SK-N-SH (cell line): ENCODE measurements around the gene DDX1. TPM values are rescaled to one million over a fixed set of nuclear protein-coding genes. Genes with fewer than 3 reads are reported as not detected.

ENCODE experiments used
- CTCF ChIA-PET: fragments of 300-600, 350-600 bp; formaldehyde crosslinking; extraction: SDS; loops from one replicate; lab custom pipeline; 2021; lab: Yijun Ruan, JAX
- POLR2A ChIA-PET: fragments of 350-600 bp; sonication (Branson Sonifier 250); formaldehyde crosslinking; extraction: SDS; loops from one replicate; lab custom pipeline; 2020; ENCODE audit warnings: antibody characterized with exemption, inconsistent platforms; lab: Yijun Ruan, JAX
- DNase-seq: peaks from one replicate; pipeline ENCODE4 v3.0.0; 2012
- H2AFZ ChIP-seq: fragments of 200-600 bp; sonication (generic); 2 replicates; pipeline ENCODE4 v1.8.1; 2016; ENCODE audit warnings: antibody characterized with exemption, mild to moderate bottlenecking, low read depth
- H3F3A ChIP-seq: fragments of 200-600 bp; sonication (generic); replicated peaks from 2 replicates; pipeline ENCODE3; 2016; ENCODE audit warnings: antibody characterized with exemption, mild to moderate bottlenecking; ENCODE audit not compliant: insufficient read depth
- H3K27ac ChIP-seq, 2 experiments: fragments of 200-500 bp in 1 of 2; fragments of 200-600 bp in 1 of 2; sonication (Bioruptor generic) in 1 of 2; sonication (generic), shearing (Covaris generic) in 1 of 2; 2 replicates each; pipeline versions ENCODE4 v1.5.1 to v1.6.1; 2014 to 2016; ENCODE audit warnings: low read depth in 2 of 2, inconsistent platforms in 1 of 2, low read length in 1 of 2, mild to moderate bottlenecking in 1 of 2, mixed read lengths in 1 of 2
- H3K27me3 ChIP-seq: fragments of 200-600 bp; sonication (generic), shearing (Covaris generic); 2 replicates; pipeline ENCODE4 v1.6.1; 2016; ENCODE audit warnings: mixed run types; ENCODE audit not compliant: insufficient read depth
- H3K36me3 ChIP-seq, 2 experiments: fragments of 200-500 bp in 1 of 2; fragments of 200-600 bp in 1 of 2; sonication (Bioruptor generic) in 1 of 2; sonication (generic) in 1 of 2; replicated peaks in 1 of 2; 2 replicates each; pipeline versions ENCODE3 to v1.5.1; 2014 to 2016; ENCODE audit warnings: low read length in 1 of 2, mild to moderate bottlenecking in 1 of 2; ENCODE audit not compliant: insufficient read depth in 2 of 2, control insufficient read depth in 1 of 2
- H3K4me1 ChIP-seq, 2 experiments: fragments of 200-500 bp in 1 of 2; fragments of 200-600 bp in 1 of 2; sonication (Bioruptor generic) in 1 of 2; sonication (generic), shearing (Covaris generic) in 1 of 2; 2 replicates each; pipeline versions ENCODE4 v1.5.1 to v1.6.1; 2014 to 2016; ENCODE audit warnings: low read depth in 1 of 2, low read length in 1 of 2, mixed run types in 1 of 2; ENCODE audit not compliant: insufficient read depth in 2 of 2, control insufficient read depth in 1 of 2
- H3K4me2 ChIP-seq: fragments of 200-600 bp; sonication (generic), shearing (Covaris generic); 2 replicates; pipeline ENCODE4 v1.6.1; 2017; ENCODE audit warnings: mixed run types
- H3K4me3 ChIP-seq, 2 experiments: fragments of 200-500 bp in 1 of 2; fragments of 200-600 bp in 1 of 2; sonication (Bioruptor generic) in 1 of 2; sonication (generic), shearing (Covaris generic) in 1 of 2; 2 replicates each; pipeline versions ENCODE4 v1.5.1 to v1.8.1; 2014 to 2016; ENCODE audit warnings: low read depth in 2 of 2, inconsistent platforms in 1 of 2, low read length in 1 of 2, mild to moderate bottlenecking in 1 of 2, mixed read lengths in 1 of 2, moderate library complexity in 1 of 2
- H3K79me2 ChIP-seq: fragments of 200-600 bp; sonication (generic); 2 replicates; pipeline ENCODE4 v1.8.1; 2017; ENCODE audit warnings: mild to moderate bottlenecking; ENCODE audit not compliant: insufficient read depth
- H3K9ac ChIP-seq: fragments of 200-600 bp; sonication (generic); 2 replicates; pipeline ENCODE4 v1.6.1; 2017; ENCODE audit warnings: mixed run types
- H3K9me2 ChIP-seq: fragments of 200-600 bp; sonication (generic); 2 replicates; pipeline ENCODE4 v1.6.1; 2017; ENCODE audit warnings: mixed run types
- H3K9me3 ChIP-seq: fragments of 200-600 bp; sonication (generic); 2 replicates; pipeline ENCODE4 v1.6.1; 2017; ENCODE audit warnings: mixed run types, mild to moderate bottlenecking, moderate library complexity
- H4K20me1 ChIP-seq: fragments of 200-600 bp; sonication (generic); 2 replicates; pipeline ENCODE4 v1.6.1; 2017; ENCODE audit warnings: mild to moderate bottlenecking, mixed run types; ENCODE audit not compliant: insufficient read depth
- CTCF ChIP-seq: fragments of 200-600 bp; sonication (generic); IDR thresholded peaks from 2 replicates; pipeline ENCODE4 v1.6.1; 2017; ENCODE audit warnings: antibody characterized with exemption, mild to moderate bottlenecking, moderate library complexity
- ELF1 ChIP-seq: IDR thresholded peaks from 2 replicates; pipeline ENCODE4 v1.4.0; 2012
- EP300 ChIP-seq, 2 experiments: IDR thresholded peaks; 2 replicates each; pipeline versions ENCODE4 v1.4.0 to v1.6.1; 2012; ENCODE audit warnings: borderline replicate concordance in 1 of 2, low read depth in 1 of 2, low read length in 1 of 2
- FOSL2 ChIP-seq: IDR thresholded peaks from 2 replicates; pipeline ENCODE4 v1.4.0; 2012; ENCODE audit warnings: low read depth, mild to moderate bottlenecking, moderate library complexity, borderline replicate concordance
- FOXJ3 ChIP-seq: sonication (generic); formaldehyde crosslinking; IDR thresholded peaks from 2 replicates; pipeline ENCODE4 v1.5.1; 2020; ENCODE audit warnings: mild to moderate bottlenecking, missing genetic modification reagents
- FOXM1 ChIP-seq: IDR thresholded peaks from 2 replicates; pipeline ENCODE4 v1.4.0; 2012; ENCODE audit warnings: low read depth, mild to moderate bottlenecking
- GABPA ChIP-seq: IDR thresholded peaks from 2 replicates; pipeline ENCODE4 v1.4.0; 2012; ENCODE audit warnings: low read depth, mild to moderate bottlenecking
- GATA2 ChIP-seq: sonication (generic); formaldehyde crosslinking; IDR thresholded peaks from 2 replicates; pipeline ENCODE4 v1.5.0; 2020; ENCODE audit warnings: mild to moderate bottlenecking, missing genetic modification reagents
- MAX ChIP-seq: IDR thresholded peaks from 2 replicates; pipeline ENCODE4 v1.4.0; 2012; ENCODE audit warnings: low read depth
- MXI1 ChIP-seq: IDR thresholded peaks from 2 replicates; pipeline ENCODE4 v1.6.1; 2012; ENCODE audit warnings: mild to moderate bottlenecking, low read depth, low read length, improper control_type of control experiment
- POLR2AphosphoS5 ChIP-seq: IDR thresholded peaks from 2 replicates; pipeline ENCODE4 v1.6.1; 2012; ENCODE audit warnings: low read depth, low read length
- RCOR1 ChIP-seq: fragments of 150-350 bp; IDR thresholded peaks from 2 replicates; pipeline ENCODE4 v1.6.1; 2017; ENCODE audit warnings: antibody characterized with exemption, low read length
- REST ChIP-seq: IDR thresholded peaks from 2 replicates; pipeline ENCODE4 v1.6.1; 2012; ENCODE audit warnings: mild to moderate bottlenecking, low read depth, low read length, moderate library complexity
- RXRA ChIP-seq: IDR thresholded peaks from 2 replicates; pipeline ENCODE4 v1.4.0; 2012; ENCODE audit warnings: low read depth, mild to moderate bottlenecking, borderline replicate concordance
- SMC3 ChIP-seq: IDR thresholded peaks from 2 replicates; pipeline ENCODE4 v1.6.1; 2012; ENCODE audit warnings: low read depth, low read length, improper control_type of control experiment
- TAF1 ChIP-seq: IDR thresholded peaks from 2 replicates; pipeline ENCODE4 v1.6.1; 2012; ENCODE audit warnings: low read depth, mild to moderate bottlenecking, low read length, moderate library complexity, borderline replicate concordance
- TCF12 ChIP-seq: IDR thresholded peaks from 2 replicates; pipeline ENCODE4 v1.4.0; 2012
- USF1 ChIP-seq: IDR thresholded peaks from 2 replicates; pipeline ENCODE4 v1.4.0; 2012; ENCODE audit warnings: low read depth, borderline replicate concordance
- YY1 ChIP-seq: IDR thresholded peaks from 2 replicates; pipeline ENCODE4 v1.4.0; 2012; ENCODE audit warnings: low read depth, mild to moderate bottlenecking
- WGBS: methylation state at CpG from one replicate; pipeline ENCODE4 v1.1.6; 2017; ENCODE audit warnings: low lambda C conversion rate; 5-methylcytosine and 5-hydroxymethylcytosine counted together
- polyA plus RNA-seq, 3 experiments: library from polyadenylated mRNA; depleted of rRNA; stranded (reverse); fragments of >200 nt; gene quantifications; 2 replicates each; pipeline ENCODE4 v1.2.3, GENCODE V29; 2012
- TF ChIP-seq, protein P1 (sequence below): IDR thresholded peaks from 2 replicates; pipeline ENCODE4 v1.4.0; 2012; ENCODE audit warnings: low read depth, borderline replicate concordance

Gene DDX1
- polyA plus RNA-seq, 1 of the 3 experiments (the other 2 are of a cell fraction) = 54.5 TPM

DNA sequence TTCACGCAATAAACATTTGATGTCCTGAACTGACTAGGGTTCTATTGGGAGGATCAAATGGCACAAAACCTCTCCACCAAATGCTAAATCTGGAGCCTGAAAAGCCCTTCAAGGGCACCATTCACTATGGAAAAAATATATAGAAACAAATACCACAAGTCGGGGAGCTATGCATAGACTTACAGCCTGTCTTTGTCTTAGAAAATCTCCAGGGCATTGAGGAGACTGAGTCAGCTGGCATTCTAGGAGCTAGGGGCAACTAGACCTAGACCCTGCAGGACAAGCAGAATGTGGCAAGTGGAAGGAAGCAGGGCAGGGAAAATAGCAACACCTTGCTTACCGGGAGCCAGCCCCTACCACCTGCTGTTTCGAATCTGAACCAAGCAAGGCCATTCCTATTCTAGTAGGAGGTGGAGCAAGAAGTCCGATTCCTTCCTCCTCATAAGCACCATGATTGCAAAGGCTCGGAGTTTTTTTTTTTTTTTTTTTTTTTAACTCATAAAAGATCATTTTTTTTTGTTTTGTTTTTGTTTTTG lies 77.8 kb downstream of the DDX1 start:
- ChIA-PET CTCF (interaction anchor here (1.4 to 1.9 kb wide), 3 partner anchors 17 to 270 kb away, joined by 4 to 6 read pairs (median 5); partner anchors contain the start of gene MYCN), POLR2A (no interaction called here)
- H3K27me3 ChIP-seq = no peaks in the 10 kb centered on the region
- no peak for TF ChIP-seq SMC3
- TF ChIP-seq EP300 (IDR thresholded peaks at IDR 0.05; ENCODE audit: borderline replicate concordance in 1 of 2, low read depth in 1 of 2, low read length in 1 of 2) = no peak
- TF ChIP-seq GATA2 (CRISPR knock-in tag) = no peak
- no peak for TF ChIP-seq ELF1
- TF ChIP-seq GABPA = no peak
- TF ChIP-seq MXI1 = no peak
- H3K4me3 ChIP-seq = no peak overlapping the region
- no peaks in the 10 kb centered on the region for H3K9me2 ChIP-seq
- no peaks in the 10 kb centered on the region for H4K20me1 ChIP-seq
- peaks cover 0 to 5% of the 10 kb centered on the region in 2 experiments; a peak in 1 of 4 replicates for H3K4me1 ChIP-seq
- WGBS = 47% methylated on average over 6 of the region's 6 CpGs
- no peaks in the 10 kb centered on the region for H3F3A ChIP-seq
- no peak overlapping the region for H3K9ac ChIP-seq
- no peak for DNase-seq
- no peak overlapping the region for H3K27ac ChIP-seq
- no peaks in the 10 kb centered on the region for H3K79me2 ChIP-seq
- no peak overlapping the region for H2AFZ ChIP-seq
- no peaks in the 10 kb centered on the region for H3K9me3 ChIP-seq
- H3K36me3 ChIP-seq = no peaks in the 10 kb centered on the region
- no peak overlapping the region for H3K4me2 ChIP-seq

GRCh38 chr2:15670469-15670868 lies 78.8 kb downstream of the DDX1 start:
- Histone ChIP-seq H4K20me1 (no peaks in the 10 kb centered on the region), H3K27ac (no peak overlapping the region), H3K79me2 (no peaks in the 10 kb centered on the region), H3K4me1 (peaks cover 0 to 9% of the 10 kb centered on the region in 2 experiments; a peak in 1 of 4 replicates), H2AFZ (no peak overlapping the region), H3K9me3 (no peaks in the 10 kb centered on the region), H3K36me3 (no peaks in the 10 kb centered on the region), H3K27me3 (no peaks in the 10 kb centered on the region), H3K9me2 (no peaks in the 10 kb centered on the region), H3K4me3 (no peak overlapping the region), H3F3A (no peaks in the 10 kb centered on the region), H3K4me2 (no peak overlapping the region), H3K9ac (no peak overlapping the region)
- WGBS = 15% methylated on average over 1 of the region's 1 CpG
- CTCF ChIA-PET = interaction anchor here (0.7 to 0.8 kb wide), 4 partner anchors 14 to 27 kb away, joined by 3 to 4 read pairs (median 3); no protein-coding TSS in a partner anchor
- DNase-seq = no peak
- POLR2A ChIA-PET = no interaction called here
- no peak for TF ChIP-seq RXRA
- no peak for TF ChIP-seq REST
- TF ChIP-seq TCF12 = no peak
- TF ChIP-seq POLR2AphosphoS5 = no peak
- TF ChIP-seq CTCF = no peak
- TF ChIP-seq TAF1 = no peak
- TF ChIP-seq MAX = no peak
- TF ChIP-seq, protein P1, sequence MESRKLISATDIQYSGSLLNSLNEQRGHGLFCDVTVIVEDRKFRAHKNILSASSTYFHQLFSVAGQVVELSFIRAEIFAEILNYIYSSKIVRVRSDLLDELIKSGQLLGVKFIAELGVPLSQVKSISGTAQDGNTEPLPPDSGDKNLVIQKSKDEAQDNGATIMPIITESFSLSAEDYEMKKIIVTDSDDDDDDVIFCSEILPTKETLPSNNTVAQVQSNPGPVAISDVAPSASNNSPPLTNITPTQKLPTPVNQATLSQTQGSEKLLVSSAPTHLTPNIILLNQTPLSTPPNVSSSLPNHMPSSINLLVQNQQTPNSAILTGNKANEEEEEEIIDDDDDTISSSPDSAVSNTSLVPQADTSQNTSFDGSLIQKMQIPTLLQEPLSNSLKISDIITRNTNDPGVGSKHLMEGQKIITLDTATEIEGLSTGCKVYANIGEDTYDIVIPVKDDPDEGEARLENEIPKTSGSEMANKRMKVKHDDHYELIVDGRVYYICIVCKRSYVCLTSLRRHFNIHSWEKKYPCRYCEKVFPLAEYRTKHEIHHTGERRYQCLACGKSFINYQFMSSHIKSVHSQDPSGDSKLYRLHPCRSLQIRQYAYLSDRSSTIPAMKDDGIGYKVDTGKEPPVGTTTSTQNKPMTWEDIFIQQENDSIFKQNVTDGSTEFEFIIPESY = no peak
- TF ChIP-seq RCOR1 = no peak
- TF ChIP-seq YY1 = no peak
- no peak for TF ChIP-seq GABPA
- no peak for TF ChIP-seq FOSL2
- TF ChIP-seq FOXM1 = no peak
- TF ChIP-seq FOXJ3 (CRISPR knock-in tag) = no peak
- TF ChIP-seq USF1 = no peak
- no peak for TF ChIP-seq GATA2 (CRISPR knock-in tag)
